GM21576 (cell line): ENCODE results near the gene ATP6V0C.
A peak's percentile ranks its signal among the peaks of the same experiment; 100 is the strongest.
"Not testable (repeated sequence)": the region's sequence is repeated elsewhere in the genome, so short reads cannot be mapped to it uniquely, and the experiment has no call there.

Source experiments
- ATAC-seq: cut with Tn5 transposase; IDR thresholded peaks from one replicate; pipeline ENCODE4 v1.9.1; 2021; ENCODE audit warnings: mild to moderate bottlenecking, moderate library complexity; ENCODE audit not compliant: unreplicated experiment

Gene ATP6V0C

GRCh38 chr16:2474877-2475412, 38.8 kb upstream of the ATP6V0C start, which contains the start of gene TBC1D24:
Gene TBC1D24 (plus strand): TSS chr16:2475127. CDS start chr16:2496149, 21,022 bp downstream.
- peak; percentile 54 for ATAC-seq

- ATAC-seq, result no peak
Observed at GRCh38 chr16:2475413-2476344, 38.1 kb upstream of the ATP6V0C start.

GRCh38 chr16:2476345-2476720, 37.4 kb upstream of the ATP6V0C start:
- no peak for ATAC-seq

- no peak for ATAC-seq
Observed at GRCh38 chr16:2476741-2477140, 37.0 kb upstream of the ATP6V0C start.

- no peak for ATAC-seq
Observed at GRCh38 chr16:2477327-2477726, 36.4 kb upstream of the ATP6V0C start.

GRCh38 chr16:2478279-2478678, 35.5 kb upstream of the ATP6V0C start:
- ATAC-seq, result no peak

- not testable (repeated sequence) for ATAC-seq
Observed at GRCh38 chr16:2479996-2480395, 33.8 kb upstream of the ATP6V0C start.

- no peak for ATAC-seq
Observed at GRCh38 chr16:2480948-2481347, 32.8 kb upstream of the ATP6V0C start.

- no peak for ATAC-seq
Observed at GRCh38 chr16:2481676-2482075, 32.1 kb upstream of the ATP6V0C start.

GRCh38 chr16:2482249-2482648, 31.5 kb upstream of the ATP6V0C start:
- no peak for ATAC-seq

- no peak for ATAC-seq
Observed at GRCh38 chr16:2482708-2483534, 30.8 kb upstream of the ATP6V0C start.

GRCh38 chr16:2483939-2484897, 29.5 kb upstream of the ATP6V0C start:
- no peak for ATAC-seq

- no peak for ATAC-seq
Observed at GRCh38 chr16:2484898-2485508, 28.7 kb upstream of the ATP6V0C start.

GRCh38 chr16:2485811-2486507, 27.8 kb upstream of the ATP6V0C start:
- no peak for ATAC-seq

GRCh38 chr16:2486645-2487516, 26.9 kb upstream of the ATP6V0C start:
- no peak for ATAC-seq

GRCh38 chr16:2487517-2487842, 26.3 kb upstream of the ATP6V0C start:
- ATAC-seq, result no peak

GRCh38 chr16:2487903-2488531, 25.7 kb upstream of the ATP6V0C start:
- ATAC-seq, result no peak

- ATAC-seq, result no peak
Observed at GRCh38 chr16:2489581-2489980, 24.2 kb upstream of the ATP6V0C start.
